ENCODE measurements around the gene EFNB2.

The EFNB2 gene

DNA sequence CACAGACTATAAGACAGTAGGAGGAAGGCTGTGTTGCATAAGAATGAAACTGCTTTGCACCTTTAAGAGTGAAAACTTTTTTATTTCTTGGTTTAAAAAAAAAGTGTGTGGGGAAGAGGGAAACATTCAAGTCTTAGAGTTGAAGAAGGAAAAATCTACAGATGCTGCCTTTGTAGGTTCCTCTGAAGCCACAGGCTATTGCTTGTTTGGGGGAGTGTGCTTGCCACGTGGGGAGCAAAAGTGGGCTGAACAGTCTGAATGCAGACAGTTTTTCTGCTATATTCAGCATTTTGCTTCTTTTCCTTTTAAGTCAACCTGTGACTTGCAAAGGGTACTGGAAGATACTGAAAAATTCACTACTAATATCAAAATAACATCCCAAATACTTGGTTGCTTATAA lies 36.9 kb downstream of the EFNB2 start:
- FAIRE-seq = no peak

DNA sequence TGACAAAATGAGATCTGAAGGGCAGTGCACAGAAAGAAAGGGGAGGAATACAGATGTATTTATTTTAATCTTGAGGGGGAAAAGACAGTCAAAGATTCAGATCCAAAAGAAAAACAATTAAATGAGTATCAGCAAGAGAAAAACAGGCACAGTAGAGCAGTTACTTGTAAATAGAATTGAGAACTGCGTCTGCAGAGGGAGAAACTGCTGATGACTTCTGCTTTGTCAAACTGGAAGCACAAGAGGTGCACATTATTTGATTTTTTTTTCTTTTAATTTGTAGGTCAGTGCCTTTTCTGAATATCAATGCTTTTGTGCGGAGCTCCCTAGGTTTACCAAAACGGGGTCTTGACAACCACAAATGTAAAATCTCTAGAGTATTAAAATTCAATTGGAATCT lies 37.3 kb downstream of the EFNB2 start:
- no peak for FAIRE-seq

- FAIRE-seq = no peak
These were observed 38.4 kb downstream of the EFNB2 start for GRCh38 chr13:106497079-106497478.

- no peak for FAIRE-seq
These were observed 39.1 kb downstream of the EFNB2 start for GRCh38 chr13:106496072-106496997.

DNA sequence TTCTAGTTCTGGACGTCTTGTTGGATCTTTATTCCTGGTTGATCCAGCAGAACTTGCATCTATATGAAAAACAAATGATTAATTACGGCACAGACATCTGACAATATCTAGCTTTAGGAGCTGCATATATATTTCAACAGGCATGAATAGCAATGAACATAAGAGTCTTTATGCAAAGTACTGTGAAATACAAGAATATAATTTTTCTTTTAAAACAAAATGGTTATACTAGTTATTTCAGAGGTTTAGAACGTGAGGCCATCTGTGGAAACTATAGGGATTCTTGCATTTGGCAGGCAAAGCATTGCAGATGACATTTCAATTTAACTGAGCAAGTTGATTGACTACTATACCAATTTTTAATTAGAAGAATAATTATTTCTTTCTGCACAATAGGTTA lies 40.5 kb downstream of the EFNB2 start:
- no peak for FAIRE-seq

GRCh38 chr13:106494506-106494905 lies 41.0 kb downstream of the EFNB2 start:
- FAIRE-seq = no peak

GRCh38 chr13:106493533-106494220 lies 41.8 kb downstream of the EFNB2 start:
- FAIRE-seq = no peak

- no peak for FAIRE-seq
These were observed 42.6 kb downstream of the EFNB2 start for GRCh38 chr13:106492588-106493475.

DNA sequence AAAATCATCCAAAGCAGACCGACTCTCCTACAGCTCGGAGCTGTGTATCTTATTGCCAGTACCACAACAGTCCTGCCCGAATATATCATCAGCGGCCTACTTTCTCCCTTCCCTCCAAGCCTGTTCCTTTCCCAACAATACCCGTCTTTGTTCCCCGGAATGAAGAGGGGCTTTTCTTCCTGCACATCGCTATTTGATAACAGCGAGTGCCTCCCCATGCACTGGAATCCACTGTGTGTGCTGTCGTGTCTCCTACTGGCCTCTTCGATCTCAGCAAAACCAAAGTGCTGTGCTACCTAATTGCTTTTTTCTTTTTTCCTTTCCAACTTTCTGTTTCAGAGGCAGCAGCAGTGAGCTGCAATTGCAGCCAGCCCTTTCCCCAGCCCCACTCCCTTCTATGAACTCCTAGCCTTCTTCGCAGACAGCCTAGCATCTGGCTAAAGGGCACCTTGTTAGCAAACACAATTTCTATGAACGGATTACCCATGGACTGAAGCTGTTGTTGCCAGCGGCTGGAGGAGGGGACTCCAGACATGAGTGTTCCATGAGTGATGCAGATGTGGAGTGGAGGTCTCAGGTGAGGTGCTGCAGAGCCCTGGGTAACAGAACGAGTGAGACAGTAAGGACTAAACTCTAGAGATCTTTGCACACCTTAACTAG lies 43.4 kb downstream of the EFNB2 start:
- no peak for FAIRE-seq

DNA sequence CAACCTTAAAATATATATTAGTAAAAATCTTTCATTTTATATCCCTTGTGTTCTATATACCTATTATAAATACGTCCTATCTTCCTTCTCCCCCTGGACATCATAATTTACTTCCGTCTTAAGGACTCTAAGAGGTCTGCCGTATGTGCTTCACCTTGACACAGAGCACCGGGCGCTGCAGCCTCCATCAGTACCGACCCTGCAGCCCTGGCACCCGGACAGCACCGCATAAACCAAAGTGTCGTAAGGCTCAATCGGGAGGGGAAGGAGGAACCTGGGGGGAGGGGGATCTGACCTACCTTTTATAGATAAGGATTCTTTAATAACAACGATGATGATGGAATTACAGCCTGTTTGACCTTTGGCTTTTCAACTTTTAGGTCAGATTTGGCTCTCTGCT lies 44.0 kb downstream of the EFNB2 start:
- FAIRE-seq = no peak

- FAIRE-seq = no peak
These were observed 44.7 kb downstream of the EFNB2 start for GRCh38 chr13:106490569-106491321.

DNA sequence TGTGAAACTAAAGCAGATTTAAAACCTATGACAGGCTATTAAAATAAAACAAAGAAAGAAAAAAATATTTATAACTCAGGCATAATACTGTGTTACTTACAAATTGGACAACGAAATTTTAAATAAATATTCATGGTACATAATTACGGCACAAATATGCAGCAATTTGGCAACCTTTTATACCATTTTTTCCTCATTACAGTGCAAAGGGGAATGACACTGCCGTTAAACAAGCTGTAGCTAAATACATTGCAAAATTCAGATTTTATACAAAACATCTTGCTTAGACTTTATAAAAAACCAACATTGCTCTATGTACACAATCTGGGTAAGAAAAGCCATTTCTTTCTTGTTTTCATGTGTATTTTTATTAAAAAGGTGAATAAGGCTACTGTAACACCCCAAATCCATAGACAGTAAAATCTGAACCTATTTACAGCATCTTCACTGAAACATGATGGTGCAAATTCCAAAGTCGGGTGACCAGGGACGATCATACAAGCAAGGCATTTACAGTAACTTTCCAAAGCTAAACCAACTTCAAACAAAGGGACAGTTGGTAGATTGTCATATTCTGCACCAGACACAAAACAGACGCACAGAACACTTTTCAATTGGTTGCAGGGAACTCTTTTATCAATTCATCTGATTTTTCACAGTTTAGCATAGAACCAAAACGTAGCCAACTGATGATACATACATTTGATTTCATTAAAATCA lies 45.5 kb downstream of the EFNB2 start:
- FAIRE-seq = no peak

GRCh38 chr13:106488686-106489085 lies 46.8 kb downstream of the EFNB2 start:
- no peak for FAIRE-seq

- no peak for FAIRE-seq
These were observed 47.4 kb downstream of the EFNB2 start for GRCh38 chr13:106488076-106488475.

- FAIRE-seq = no peak
These were observed 48.3 kb downstream of the EFNB2 start for GRCh38 chr13:106487129-106487528.

DNA sequence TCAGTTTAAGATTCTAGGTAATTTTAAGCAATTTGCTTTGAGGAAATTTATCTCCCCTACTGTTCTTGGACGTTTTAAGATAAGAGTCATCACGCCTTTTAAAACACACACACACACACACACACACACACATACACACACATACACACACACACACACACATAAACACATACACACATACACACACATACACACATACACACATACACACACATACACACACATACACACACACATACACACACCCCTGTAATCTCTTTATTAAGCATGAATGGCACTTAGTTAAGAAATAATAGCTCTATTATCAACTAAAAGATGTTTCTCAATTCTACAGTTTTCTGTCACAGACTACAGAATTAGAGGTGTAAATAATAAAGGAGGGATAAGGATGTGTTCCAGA lies 49.2 kb downstream of the EFNB2 start:
- no peak for FAIRE-seq

DNA sequence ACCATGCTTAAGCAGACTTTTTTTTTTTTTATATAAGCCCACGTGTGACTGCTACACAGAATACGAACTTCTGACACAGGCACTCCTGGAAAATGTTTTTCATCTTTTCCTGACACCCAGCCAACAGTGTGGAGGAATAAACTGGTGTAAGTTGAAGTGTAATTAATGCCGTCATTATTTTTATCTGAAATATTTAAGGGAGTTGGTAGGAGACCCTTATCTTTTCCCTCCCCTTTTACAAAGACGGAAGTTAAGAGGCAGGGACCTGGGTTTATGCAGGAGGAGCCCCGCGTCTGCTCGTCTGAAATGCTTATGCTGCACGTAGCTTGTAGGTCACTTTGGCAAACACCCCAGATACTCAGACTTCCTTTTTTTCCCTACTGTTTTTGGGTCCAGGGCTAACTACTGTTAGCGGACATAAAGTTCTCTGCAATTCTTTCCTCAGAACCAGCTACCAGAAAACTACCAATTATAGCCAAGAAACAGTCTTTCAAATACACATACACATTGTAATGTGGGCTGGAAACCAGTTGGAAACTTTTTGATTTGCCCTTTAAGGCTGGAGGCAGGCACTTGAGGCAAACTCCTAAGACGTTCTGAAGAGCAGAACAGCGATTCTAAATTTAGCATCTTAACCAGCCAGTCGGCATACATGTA lies 50.8 kb downstream of the EFNB2 start:
- FAIRE-seq = no peak

DNA sequence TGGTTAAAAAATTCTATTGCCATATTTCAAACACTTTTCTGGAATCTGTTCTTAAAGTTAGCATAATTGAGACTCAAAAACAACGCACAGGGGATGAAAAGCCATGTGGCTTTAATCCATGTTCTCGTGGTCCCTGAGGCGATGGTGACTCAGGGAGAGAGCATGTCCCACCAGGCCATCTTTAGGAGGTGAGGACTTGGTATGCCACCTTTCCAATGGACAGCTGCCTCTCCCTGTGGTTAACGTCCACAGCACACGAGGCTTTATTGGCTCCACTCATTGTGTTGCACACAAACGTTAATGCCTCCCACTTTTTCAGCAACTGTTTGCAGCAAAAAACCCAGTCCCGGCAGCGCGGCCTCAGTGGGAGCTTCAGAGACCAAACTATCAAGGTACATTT lies 51.4 kb downstream of the EFNB2 start:
- no peak for FAIRE-seq

- no peak for FAIRE-seq
These were observed 53.5 kb downstream of the EFNB2 start for GRCh38 chr13:106481919-106482318.

DNA sequence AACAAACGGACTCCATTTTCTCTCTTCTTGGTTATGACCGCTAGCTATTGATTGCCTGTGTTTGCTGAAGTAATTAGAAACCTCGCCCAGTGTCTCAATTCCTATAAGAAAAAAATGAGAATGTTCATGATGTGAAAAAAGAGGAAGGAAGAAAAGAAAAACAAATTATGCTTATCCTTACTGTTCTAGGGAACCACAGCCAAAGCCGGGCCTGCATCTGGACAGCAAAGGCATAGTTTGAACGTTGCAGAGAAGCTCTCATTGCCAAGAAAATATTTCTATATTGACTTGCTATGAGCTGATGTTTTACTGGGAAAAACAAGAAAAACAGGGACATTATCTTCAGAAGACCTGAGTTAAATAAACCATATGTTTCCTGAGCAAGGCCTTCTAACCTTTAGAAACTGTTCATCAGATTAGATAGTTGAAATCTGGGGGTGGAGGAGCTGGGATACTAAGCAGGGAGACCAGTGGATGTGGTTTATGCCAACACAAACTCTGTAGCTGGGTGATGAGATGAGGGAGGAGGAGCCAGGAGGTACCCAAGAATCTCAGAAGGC lies 55.0 kb downstream of the EFNB2 start:
- FAIRE-seq = no peak

Data from A204.1 (cell line).